CD14-positive monocyte (primary cell): ENCODE results near the gene PTEN. TPM values are rescaled to one million over a fixed set of nuclear protein-coding genes. Genes with fewer than 3 reads are reported as not detected.

Source experiments
- DNase-seq, 3 donors: peaks; one replicate each; pipeline ENCODE4 v3.0.0-alpha.2; 2011 to 2022
- H2AFZ ChIP-seq: 2 replicates; pipeline ENCODE4 v1.6.0; 2012; ENCODE audit warnings: mild to moderate bottlenecking, low read depth, low read length, inconsistent platforms; ENCODE audit not compliant: insufficient read depth, poor library complexity, severe bottlenecking
- H3K27ac ChIP-seq, 2 donors: 1 replicate in 1 of 2; 2 replicates in 1 of 2; pipeline ENCODE4 v1.5.1; 2012 to 2013; ENCODE audit warnings: low read length in 2 of 2, control low read depth in 1 of 2, inconsistent platforms in 1 of 2, low read depth in 1 of 2, mild to moderate bottlenecking in 1 of 2
- H3K27me3 ChIP-seq, 2 donors: one replicate each; pipeline versions ENCODE4 v1.6.0 to v1.6.1; 2011 to 2013; ENCODE audit warnings: low read length in 2 of 2; ENCODE audit not compliant: control insufficient read depth in 2 of 2, insufficient read depth in 2 of 2
- H3K36me3 ChIP-seq, 2 donors: replicated peaks in 1 of 2; 1 replicate in 1 of 2; 2 replicates in 1 of 2; pipeline versions ENCODE4 v1.5.1 to v1.6.1; 2012 to 2013; ENCODE audit warnings: low read length in 2 of 2, control low read depth in 1 of 2, inconsistent platforms in 1 of 2, mild to moderate bottlenecking in 1 of 2; ENCODE audit not compliant: insufficient read depth in 2 of 2, control insufficient read depth in 1 of 2
- H3K4me1 ChIP-seq, 2 donors: 1 replicate in 1 of 2; 2 replicates in 1 of 2; pipeline versions ENCODE4 v1.5.1 to v1.6.1; 2012 to 2013; ENCODE audit warnings: low read length in 2 of 2, control low read depth in 1 of 2, inconsistent platforms in 1 of 2, mild to moderate bottlenecking in 1 of 2, moderate library complexity in 1 of 2; ENCODE audit not compliant: insufficient read depth in 2 of 2, control insufficient read depth in 1 of 2
- H3K4me2 ChIP-seq: replicated peaks from 2 replicates; pipeline ENCODE3; 2012; ENCODE audit warnings: low read length, moderate library complexity, mild to moderate bottlenecking; ENCODE audit not compliant: poor library complexity, severe bottlenecking; ENCODE audit errors: extremely low read depth
- H3K4me3 ChIP-seq, 3 experiments: fragments of 200-600 bp in 1 of 3; sonication (generic) in 1 of 3; replicated peaks in 1 of 3; 1 replicate in 2 of 3; 2 replicates in 1 of 3; pipeline ENCODE4 v1.5.1; 2011 to 2013; ENCODE audit warnings: low read length in 3 of 3, mild to moderate bottlenecking in 3 of 3, control low read depth in 2 of 3, low read depth in 2 of 3, inconsistent platforms in 1 of 3, moderate library complexity in 1 of 3
- H3K79me2 ChIP-seq: 2 replicates; pipeline ENCODE4 v1.6.0; 2012; ENCODE audit warnings: mild to moderate bottlenecking, control low read depth, inconsistent platforms, low read length, moderate library complexity; ENCODE audit not compliant: insufficient read depth
- H3K9ac ChIP-seq: 2 replicates; pipeline ENCODE4 v1.6.0; 2017; ENCODE audit warnings: low read length, mild to moderate bottlenecking; ENCODE audit not compliant: insufficient read depth, poor library complexity, severe bottlenecking
- H3K9me3 ChIP-seq, 2 donors: replicated peaks in 1 of 2; 1 replicate in 1 of 2; 2 replicates in 1 of 2; pipeline versions ENCODE4 v1.5.1 to v1.6.1; 2012 to 2013; ENCODE audit warnings: low read length in 2 of 2, control low read depth in 1 of 2; ENCODE audit not compliant: control insufficient read depth in 1 of 2, insufficient read depth in 1 of 2
- H4K20me1 ChIP-seq: 2 replicates; pipeline ENCODE4 v1.6.0; 2012; ENCODE audit warnings: mild to moderate bottlenecking, low read length, control low read depth, moderate library complexity; ENCODE audit not compliant: insufficient read depth
- H3K27ac Mint-ChIP-seq, 7 donors: one replicate each; pipeline ENCODE4 v1.8.0; 2020; ENCODE audit warnings: mild to moderate bottlenecking in 7 of 7, mixed read lengths in 7 of 7, moderate library complexity in 6 of 7, inconsistent platforms in 2 of 7
- H3K27me3 Mint-ChIP-seq, 3 donors: one replicate each; pipeline ENCODE4 v1.8.0; 2021 to 2022; ENCODE audit warnings: low read depth in 3 of 3, mild to moderate bottlenecking in 3 of 3, mixed read lengths in 3 of 3, moderate library complexity in 3 of 3, inconsistent platforms in 1 of 3
- H3K36me3 Mint-ChIP-seq, 2 donors: one replicate each; pipeline ENCODE4 v1.8.0; 2020; ENCODE audit warnings: mixed read lengths in 2 of 2, inconsistent platforms in 1 of 2, mild to moderate bottlenecking in 1 of 2
- H3K4me1 Mint-ChIP-seq: one replicate; pipeline ENCODE4 v1.8.0; 2020; ENCODE audit warnings: mild to moderate bottlenecking, mixed read lengths
- H3K4me3 Mint-ChIP-seq, 2 donors: one replicate each; pipeline ENCODE4 v1.8.0; 2020; ENCODE audit warnings: mild to moderate bottlenecking in 2 of 2, mixed read lengths in 2 of 2, moderate library complexity in 1 of 2
- H3K9me3 Mint-ChIP-seq, 7 donors: one replicate each; pipeline ENCODE4 v1.8.0; 2020 to 2022; ENCODE audit warnings: mixed read lengths in 7 of 7, mild to moderate bottlenecking in 6 of 7, moderate library complexity in 6 of 7, inconsistent platforms in 2 of 7
- WGBS: methylation state at CpG from one replicate; pipeline ENCODE4 v1.1.5; 2013; ENCODE audit warnings: missing lambda C conversion rate; ENCODE audit not compliant: insufficient coverage; 5-methylcytosine and 5-hydroxymethylcytosine counted together
- intact Hi-C, 2 donors: fragments of 100-400 bp; cut with micrococcal nuclease; formaldehyde crosslinking; loops; one replicate each; pipeline versions ENCODE4 v1.15.0 to v1.15.1; 2023
- polyA plus RNA-seq, 3 donors: library from polyadenylated mRNA; depleted of rRNA in 1 of 3; unstranded in 2 of 3; stranded (reverse) in 1 of 3; fragments of 300-500 nt in 2 of 3; fragments of >200 nt in 1 of 3; fragmentation: Illumina TruSeq in 2 of 3; gene quantifications; 1 replicate in 2 of 3; 2 replicates in 1 of 3; pipeline ENCODE4 v1.2.3, GENCODE V29; 2012 to 2021
- TF ChIP-seq, protein P1 (sequence below): fragments of 200-600 bp; IDR thresholded peaks from one replicate; pipeline ENCODE4 v1.8.0; 2022; ENCODE audit warnings: antibody characterized with exemption, mild to moderate bottlenecking

PTEN gene
- polyA plus RNA-seq, 3 donors = 30.5 to 57.6 (median 37.7) TPM

DNA sequence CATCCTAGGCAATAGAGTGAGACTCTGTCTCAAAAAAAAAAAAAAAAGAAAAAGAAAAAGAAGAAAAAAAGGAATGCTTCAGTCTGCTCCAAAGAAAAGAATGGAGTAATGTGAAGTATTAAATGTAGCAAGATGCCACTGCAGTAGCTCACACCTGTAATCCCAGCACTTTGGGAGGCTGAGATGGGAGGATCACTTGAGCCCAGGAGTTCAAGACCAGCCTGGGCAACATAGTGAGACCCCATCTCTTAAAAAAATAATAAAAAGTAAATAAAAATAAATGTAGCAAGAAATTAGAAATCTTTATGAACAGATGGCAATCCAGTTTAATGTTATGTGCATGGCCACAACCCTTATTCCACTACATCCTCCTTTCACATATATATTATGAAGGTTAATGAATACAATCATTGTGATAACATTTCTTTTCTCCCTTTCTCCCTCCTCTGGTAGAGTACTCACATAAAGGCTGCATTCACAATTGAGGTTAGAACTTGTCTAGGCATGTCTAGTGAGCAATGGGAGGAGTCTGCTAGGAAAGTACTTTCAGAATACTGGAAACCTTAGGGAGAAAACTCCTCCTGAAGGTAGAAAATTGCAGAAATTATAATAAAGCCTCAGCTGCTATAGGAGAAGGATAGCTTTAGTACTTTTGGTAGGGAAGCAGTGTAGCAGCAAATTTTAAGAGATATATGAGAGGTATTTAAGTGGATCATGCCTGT is 20.5 kb upstream of the PTEN start:
- Histone ChIP-seq H3K4me1 (no peaks in the 10 kb centered on the region), H3K27ac (no peak overlapping the region), H4K20me1 (no peaks in the 10 kb centered on the region), H2AFZ (no peak overlapping the region), H3K79me2 (no peaks in the 10 kb centered on the region), H3K9ac (no peak overlapping the region), H3K27me3 (no peaks in the 10 kb centered on the region), H3K36me3 (no peaks in the 10 kb centered on the region), H3K4me3 (no peak overlapping the region), H3K4me2 (no peak overlapping the region), H3K9me3 (no peaks in the 10 kb centered on the region)
- intact Hi-C loops = no loop called here
- TF ChIP-seq, protein P1, sequence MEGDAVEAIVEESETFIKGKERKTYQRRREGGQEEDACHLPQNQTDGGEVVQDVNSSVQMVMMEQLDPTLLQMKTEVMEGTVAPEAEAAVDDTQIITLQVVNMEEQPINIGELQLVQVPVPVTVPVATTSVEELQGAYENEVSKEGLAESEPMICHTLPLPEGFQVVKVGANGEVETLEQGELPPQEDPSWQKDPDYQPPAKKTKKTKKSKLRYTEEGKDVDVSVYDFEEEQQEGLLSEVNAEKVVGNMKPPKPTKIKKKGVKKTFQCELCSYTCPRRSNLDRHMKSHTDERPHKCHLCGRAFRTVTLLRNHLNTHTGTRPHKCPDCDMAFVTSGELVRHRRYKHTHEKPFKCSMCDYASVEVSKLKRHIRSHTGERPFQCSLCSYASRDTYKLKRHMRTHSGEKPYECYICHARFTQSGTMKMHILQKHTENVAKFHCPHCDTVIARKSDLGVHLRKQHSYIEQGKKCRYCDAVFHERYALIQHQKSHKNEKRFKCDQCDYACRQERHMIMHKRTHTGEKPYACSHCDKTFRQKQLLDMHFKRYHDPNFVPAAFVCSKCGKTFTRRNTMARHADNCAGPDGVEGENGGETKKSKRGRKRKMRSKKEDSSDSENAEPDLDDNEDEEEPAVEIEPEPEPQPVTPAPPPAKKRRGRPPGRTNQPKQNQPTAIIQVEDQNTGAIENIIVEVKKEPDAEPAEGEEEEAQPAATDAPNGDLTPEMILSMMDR = no peak
- no peak for DNase-seq
- H3K27me3 Mint-ChIP-seq = peaks cover 0 to 1% (median 0%) of the 10 kb centered on the region in 3 donors
- no peak overlapping the region for H3K27ac Mint-ChIP-seq
- peaks cover 4% of the 10 kb centered on the region for H3K4me1 Mint-ChIP-seq
- no peaks in the 10 kb centered on the region for H3K36me3 Mint-ChIP-seq
- no peaks in the 10 kb centered on the region for H3K9me3 Mint-ChIP-seq
- no peak overlapping the region for H3K4me3 Mint-ChIP-seq

DNA sequence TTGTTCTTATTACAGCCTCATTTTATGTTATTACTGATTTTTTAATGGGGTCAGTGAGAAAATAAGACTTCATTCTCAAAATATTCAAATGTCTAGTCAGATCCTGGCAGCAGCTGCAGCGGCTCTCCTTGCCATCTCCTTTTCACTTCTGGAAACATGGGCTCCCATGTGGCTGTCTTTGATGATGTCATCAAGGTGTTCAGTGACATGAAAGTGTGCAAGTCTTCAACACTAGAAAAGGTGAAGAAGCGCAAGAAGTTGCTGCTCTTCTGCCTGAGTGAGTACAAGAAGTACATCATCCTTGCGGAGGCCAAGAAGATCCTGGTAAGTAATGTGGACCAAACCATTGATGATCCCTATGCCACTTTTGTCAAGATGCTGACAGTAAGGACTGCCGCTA is 19.7 kb upstream of the PTEN start:
- H3K27me3 Mint-ChIP-seq = peaks cover 0 to 1% (median 0%) of the 10 kb centered on the region in 3 donors
- DNase-seq = no peak
- WGBS = 100% methylated on average over 3 of the region's 4 CpGs
- H3K36me3 ChIP-seq = no peaks in the 10 kb centered on the region
- no peak overlapping the region for H3K4me3 ChIP-seq
- no peaks in the 10 kb centered on the region for H3K36me3 Mint-ChIP-seq
- intact Hi-C loops = no loop called here
- H3K27me3 ChIP-seq = no peaks in the 10 kb centered on the region
- H3K9ac ChIP-seq = no peak overlapping the region
- H3K9me3 Mint-ChIP-seq = no peaks in the 10 kb centered on the region
- no peak overlapping the region for H2AFZ ChIP-seq
- no peak overlapping the region for H3K4me3 Mint-ChIP-seq
- no peaks in the 10 kb centered on the region for H3K79me2 ChIP-seq
- TF ChIP-seq, protein P1 = no peak
- no peaks in the 10 kb centered on the region for H3K9me3 ChIP-seq
- H3K4me1 ChIP-seq = no peaks in the 10 kb centered on the region
- H4K20me1 ChIP-seq = no peaks in the 10 kb centered on the region
- no peak overlapping the region for H3K4me2 ChIP-seq
- H3K27ac ChIP-seq = no peak overlapping the region
- H3K27ac Mint-ChIP-seq = no peak overlapping the region
- peaks cover 4% of the 10 kb centered on the region for H3K4me1 Mint-ChIP-seq
